OCI-LY3 (cell line): ENCODE results near the gene PRPF6.

Experiments
- H2AFZ ChIP-seq: fragments of 200-600, 300-600 bp; shearing (Covaris generic); 2 replicates; pipeline ENCODE4 v1.6.0; 2014; ENCODE audit warnings: antibody characterized with exemption, low read depth, low read length
- H3K27ac ChIP-seq: fragments of 200-600, 300-600 bp; sonication (generic); 2 replicates; pipeline ENCODE4 v1.5.1; 2014; ENCODE audit warnings: mild to moderate bottlenecking, low read length, moderate library complexity, mixed read lengths
- H3K27me3 ChIP-seq: fragments of 200-600, 300-600 bp; sonication (generic); 2 replicates; pipeline ENCODE4 v1.6.1; 2014; ENCODE audit warnings: low read depth, low read length, mixed read lengths
- H3K36me3 ChIP-seq: fragments of 200-600, 300-600 bp; sonication (generic); replicated peaks from 2 replicates; pipeline ENCODE3; 2014; ENCODE audit warnings: low read depth, low read length, mixed read lengths
- H3K4me1 ChIP-seq: fragments of 300-600, 200-600 bp; sonication (generic); 2 replicates; pipeline ENCODE4 v1.6.1; 2014; ENCODE audit warnings: low read length, mixed read lengths
- H3K4me2 ChIP-seq: fragments of 200-600, 300-600 bp; sonication (generic); 2 replicates; pipeline ENCODE4 v1.6.1; 2014; ENCODE audit warnings: low read length, mixed read lengths
- H3K4me3 ChIP-seq: fragments of 300-600, 200-600 bp; sonication (generic); 2 replicates; pipeline ENCODE4 v1.5.1; 2014; ENCODE audit warnings: antibody characterized with exemption, mild to moderate bottlenecking, low read length, moderate library complexity
- H3K79me2 ChIP-seq: fragments of 300-600, 200-600 bp; shearing (Covaris generic); 2 replicates; pipeline ENCODE4 v1.6.1; 2014; ENCODE audit warnings: mild to moderate bottlenecking, low read length, mixed read lengths
- H3K9ac ChIP-seq: fragments of 300-600, 200-600 bp; shearing (Covaris generic); 2 replicates; pipeline ENCODE4 v1.6.0; 2014; ENCODE audit warnings: mild to moderate bottlenecking, low read length, moderate library complexity
- H3K9me3 ChIP-seq: fragments of 200-600, 300-600 bp; shearing (Covaris generic); 2 replicates; pipeline ENCODE4 v1.6.1; 2014; ENCODE audit warnings: low read length, mixed read lengths; ENCODE audit not compliant: insufficient read depth
- H4K20me1 ChIP-seq: fragments of 200-600, 300-600 bp; sonication (generic); 2 replicates; pipeline ENCODE4 v1.6.1; 2016; ENCODE audit warnings: low read length, mixed read lengths; ENCODE audit not compliant: insufficient read depth
- CTCF ChIP-seq: fragments of 200-600, 300-600 bp; sonication (generic); IDR thresholded peaks from 2 replicates; pipeline ENCODE4 v1.5.1; 2014; ENCODE audit warnings: antibody characterized with exemption, low read length, low read depth
- EZH2phosphoT487 ChIP-seq: fragments of 200-600 bp; shearing (Covaris generic); IDR thresholded peaks from 2 replicates; pipeline ENCODE4 v1.6.1; 2018; ENCODE audit warnings: antibody characterized with exemption, mixed run types, low read depth

The PRPF6 gene

GRCh38 chr20:64037498-64038213 lies 56.7 kb downstream of the PRPF6 start:
- Histone ChIP-seq H3K4me2 (peak overlapping the region; percentile 93), H3K36me3 (no peaks in the 10 kb centered on the region), H3K4me3 (peak overlapping the region; percentile 83), H3K27me3 (no peaks in the 10 kb centered on the region), H3K27ac (no peak overlapping the region), H4K20me1 (no peaks in the 10 kb centered on the region), H2AFZ (no peak overlapping the region), H3K79me2 (no peaks in the 10 kb centered on the region), H3K4me1 (peaks cover 53% of the 10 kb centered on the region), H3K9ac (peak overlapping the region; percentile 1; the same call in 1 of the 2 replicates), H3K9me3 (no peaks in the 10 kb centered on the region)
- TF ChIP-seq EZH2phosphoT487 = no peak
- no peak for TF ChIP-seq CTCF

- TF ChIP-seq EZH2phosphoT487 (no peak), CTCF (no peak)
- H4K20me1 ChIP-seq = no peaks in the 10 kb centered on the region
- no peak overlapping the region for H2AFZ ChIP-seq
- H3K27me3 ChIP-seq = no peaks in the 10 kb centered on the region
- peak overlapping the region; percentile 74; the same call in 1 of the 2 replicates for H3K9ac ChIP-seq
- H3K36me3 ChIP-seq = no peaks in the 10 kb centered on the region
- no peaks in the 10 kb centered on the region for H3K9me3 ChIP-seq
- H3K4me3 ChIP-seq = peak overlapping the region; percentile 83
- H3K79me2 ChIP-seq = no peaks in the 10 kb centered on the region
- no peak overlapping the region for H3K27ac ChIP-seq
- H3K4me1 ChIP-seq = peaks cover 53% of the 10 kb centered on the region
- peak overlapping the region; percentile 93 for H3K4me2 ChIP-seq
These were observed 57.3 kb downstream of the PRPF6 start for GRCh38 chr20:64038224-64038564.

GRCh38 chr20:64038565-64039292 lies 57.8 kb downstream of the PRPF6 start:
- no peaks in the 10 kb centered on the region for H3K79me2 ChIP-seq
- H3K4me1 ChIP-seq = peaks cover 53% of the 10 kb centered on the region
- no peaks in the 10 kb centered on the region for H4K20me1 ChIP-seq
- no peaks in the 10 kb centered on the region for H3K36me3 ChIP-seq
- peak overlapping the region; percentile 74 for H3K9ac ChIP-seq
- H3K27ac ChIP-seq = peak overlapping the region; percentile 67
- peak overlapping the region; percentile 83 for H3K4me3 ChIP-seq
- no peaks in the 10 kb centered on the region for H3K9me3 ChIP-seq
- H3K27me3 ChIP-seq = no peaks in the 10 kb centered on the region
- H2AFZ ChIP-seq = peak overlapping the region; percentile 49; the same call in 1 of the 2 replicates
- peak overlapping the region; percentile 93 for H3K4me2 ChIP-seq
- TF ChIP-seq EZH2phosphoT487 (no peak), CTCF (peak; percentile 50)
